ENCODE data around the gene ACSF3.

Gene ACSF3

GRCh38 chr16:89074803-89075688, 18.6 kb upstream of the ACSF3 start:
- peaks cover 14% of the 10 kb centered on the region for H3K4me1 ChIP-seq (ENCODE audit: control insufficient read depth, insufficient read depth, low read length)
- H3K4me3 ChIP-seq (ENCODE audit: low read length in 2 of 2) = no peak overlapping the region
- H3K27me3 ChIP-seq (ENCODE audit: control insufficient read depth in 1 of 2, insufficient read depth in 2 of 2, low read length in 2 of 2) = peaks cover 0 to 4% of the 10 kb centered on the region in 2 donors
- no peak overlapping the region for H3K27ac ChIP-seq (ENCODE audit: low read length)
- H3K9me3 ChIP-seq (ENCODE audit: control insufficient read depth in 2 of 2, low read length in 2 of 2) = no peaks in the 10 kb centered on the region
- H3K9ac ChIP-seq (ENCODE audit: low read length in 2 of 2) = no peak overlapping the region
- H3K36me3 ChIP-seq (ENCODE audit: control insufficient read depth in 2 of 2, insufficient read depth in 2 of 2, low read length in 2 of 2) = no peaks in the 10 kb centered on the region

DNA sequence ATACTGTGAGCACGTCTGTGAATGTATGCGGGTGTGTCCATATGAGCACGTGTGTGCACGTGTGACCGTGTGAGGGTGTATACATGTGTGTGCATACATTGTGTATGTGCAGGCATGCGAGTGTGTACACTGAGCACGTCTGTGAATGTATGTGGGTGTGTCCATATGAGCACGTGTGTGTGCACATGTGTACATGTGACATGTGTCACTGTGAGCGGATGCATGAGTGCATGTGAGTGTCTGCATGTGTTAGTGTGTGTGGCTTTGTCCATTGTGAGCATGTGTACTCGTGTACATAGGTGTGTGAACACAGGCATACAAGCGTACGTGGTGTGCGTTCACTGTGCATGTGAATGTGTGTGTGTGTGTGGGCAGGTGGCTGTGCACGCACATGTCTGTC, 17.5 kb upstream of the ACSF3 start:
- no peaks in the 10 kb centered on the region for H3K9me3 ChIP-seq (ENCODE audit: control insufficient read depth in 2 of 2, low read length in 2 of 2)
- no peak overlapping the region for H3K4me3 ChIP-seq (ENCODE audit: low read length in 2 of 2)
- H3K4me1 ChIP-seq (ENCODE audit: control insufficient read depth, insufficient read depth, low read length) = peaks cover 14% of the 10 kb centered on the region
- no peak overlapping the region for H3K9ac ChIP-seq (ENCODE audit: low read length in 2 of 2)
- no peaks in the 10 kb centered on the region for H3K36me3 ChIP-seq (ENCODE audit: control insufficient read depth in 2 of 2, insufficient read depth in 2 of 2, low read length in 2 of 2)
- H3K27ac ChIP-seq (ENCODE audit: low read length) = no peak overlapping the region
- peaks cover 0 to 4% of the 10 kb centered on the region in 2 donors for H3K27me3 ChIP-seq (ENCODE audit: control insufficient read depth in 1 of 2, insufficient read depth in 2 of 2, low read length in 2 of 2)

DNA sequence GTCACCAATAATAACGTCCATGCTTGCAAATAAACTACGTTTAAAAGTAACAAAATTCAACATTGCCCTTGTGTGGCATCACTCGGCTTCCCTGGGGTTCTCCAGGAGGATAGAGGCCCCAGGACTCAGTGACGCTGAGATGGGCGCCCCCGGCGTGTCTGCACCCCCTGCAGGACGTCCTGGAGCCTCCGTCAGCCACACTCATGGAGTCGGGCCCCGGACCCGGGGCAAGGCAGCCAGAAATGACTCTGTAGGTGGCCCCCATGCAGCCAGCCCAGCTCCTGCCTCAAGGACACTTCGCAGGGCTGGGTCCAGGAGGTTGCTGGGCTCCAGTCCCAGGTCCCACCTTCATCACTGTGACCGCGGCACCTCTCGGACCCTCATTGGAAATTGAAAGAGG, 16.6 kb upstream of the ACSF3 start:
- Histone ChIP-seq H3K36me3 (ENCODE audit: control insufficient read depth in 2 of 2, insufficient read depth in 2 of 2, low read length in 2 of 2) (no peaks in the 10 kb centered on the region), H3K27me3 (ENCODE audit: control insufficient read depth in 1 of 2, insufficient read depth in 2 of 2, low read length in 2 of 2) (peaks cover 0 to 2% of the 10 kb centered on the region in 2 donors), H3K4me3 (ENCODE audit: low read length in 2 of 2) (no peak overlapping the region), H3K4me1 (ENCODE audit: control insufficient read depth, insufficient read depth, low read length) (peaks cover 9% of the 10 kb centered on the region), H3K9me3 (ENCODE audit: control insufficient read depth in 2 of 2, low read length in 2 of 2) (no peaks in the 10 kb centered on the region), H3K9ac (ENCODE audit: low read length in 2 of 2) (no peak overlapping the region), H3K27ac (ENCODE audit: low read length) (no peak overlapping the region)

- H3K36me3 ChIP-seq (ENCODE audit: control insufficient read depth in 2 of 2, insufficient read depth in 2 of 2, low read length in 2 of 2) = no peaks in the 10 kb centered on the region
Observed at GRCh38 chr16:89078172-89078571, 15.5 kb upstream of the ACSF3 start.

DNA sequence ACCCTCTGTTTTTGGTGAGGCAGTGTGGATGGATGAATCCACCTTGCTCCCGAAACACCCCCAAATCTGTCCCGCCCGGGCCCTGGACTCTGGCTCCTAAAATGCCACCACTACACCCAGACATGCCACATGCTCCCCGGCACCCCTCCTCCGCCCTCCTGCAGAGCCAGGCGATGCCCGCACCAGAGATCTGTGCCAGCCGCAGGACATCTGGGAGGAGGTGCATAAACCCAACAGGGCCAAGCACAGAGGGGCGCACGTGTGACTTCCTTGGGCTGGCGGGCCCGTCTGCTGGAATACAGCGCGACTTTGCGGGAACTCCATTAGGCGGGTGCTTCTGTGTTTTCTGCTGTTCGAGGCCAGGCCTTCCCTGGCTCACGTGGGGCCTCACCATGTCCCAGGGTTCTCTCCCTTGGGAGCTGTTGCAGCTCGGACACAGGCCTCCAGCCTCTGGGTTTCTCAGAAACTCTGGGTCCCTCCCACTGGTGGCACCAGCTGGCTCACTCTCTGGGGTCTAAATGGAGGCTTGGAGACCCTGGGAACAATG, 14.1 kb upstream of the ACSF3 start:
- Histone ChIP-seq H3K9me3 (ENCODE audit: control insufficient read depth in 2 of 2, low read length in 2 of 2) (no peaks in the 10 kb centered on the region), H3K9ac (ENCODE audit: low read length in 2 of 2) (no peak overlapping the region), H3K36me3 (ENCODE audit: control insufficient read depth in 2 of 2, insufficient read depth in 2 of 2, low read length in 2 of 2) (no peaks in the 10 kb centered on the region), H3K27ac (ENCODE audit: low read length) (no peak overlapping the region), H3K4me1 (ENCODE audit: control insufficient read depth, insufficient read depth, low read length) (no peaks in the 10 kb centered on the region), H3K27me3 (ENCODE audit: control insufficient read depth in 1 of 2, insufficient read depth in 2 of 2, low read length in 2 of 2) (peaks cover 0 to 3% of the 10 kb centered on the region in 2 donors), H3K4me3 (ENCODE audit: low read length in 2 of 2) (no peak overlapping the region)

More at GRCh38 chr16:89078172-89078571, 15.5 kb upstream of the ACSF3 start:
- Histone ChIP-seq H3K4me3 (ENCODE audit: low read length in 2 of 2) (no peak overlapping the region), H3K27ac (ENCODE audit: low read length) (no peak overlapping the region), H3K9me3 (ENCODE audit: control insufficient read depth in 2 of 2, low read length in 2 of 2) (no peaks in the 10 kb centered on the region), H3K27me3 (ENCODE audit: control insufficient read depth in 1 of 2, insufficient read depth in 2 of 2, low read length in 2 of 2) (peaks cover 0 to 2% of the 10 kb centered on the region in 2 donors), H3K9ac (ENCODE audit: low read length in 2 of 2) (no peak overlapping the region), H3K4me1 (ENCODE audit: control insufficient read depth, insufficient read depth, low read length) (no peaks in the 10 kb centered on the region)

GRCh38 chr16:89080196-89080853, 13.3 kb upstream of the ACSF3 start:
- Histone ChIP-seq H3K4me1 (ENCODE audit: control insufficient read depth, insufficient read depth, low read length) (no peaks in the 10 kb centered on the region), H3K27ac (ENCODE audit: low read length) (no peak overlapping the region), H3K9ac (ENCODE audit: low read length in 2 of 2) (no peak overlapping the region), H3K36me3 (ENCODE audit: control insufficient read depth in 2 of 2, insufficient read depth in 2 of 2, low read length in 2 of 2) (no peaks in the 10 kb centered on the region), H3K9me3 (ENCODE audit: control insufficient read depth in 2 of 2, low read length in 2 of 2) (no peaks in the 10 kb centered on the region), H3K4me3 (ENCODE audit: low read length in 2 of 2) (no peak overlapping the region), H3K27me3 (ENCODE audit: control insufficient read depth in 1 of 2, insufficient read depth in 2 of 2, low read length in 2 of 2) (peaks cover 2 to 8% of the 10 kb centered on the region in 2 donors)

DNA sequence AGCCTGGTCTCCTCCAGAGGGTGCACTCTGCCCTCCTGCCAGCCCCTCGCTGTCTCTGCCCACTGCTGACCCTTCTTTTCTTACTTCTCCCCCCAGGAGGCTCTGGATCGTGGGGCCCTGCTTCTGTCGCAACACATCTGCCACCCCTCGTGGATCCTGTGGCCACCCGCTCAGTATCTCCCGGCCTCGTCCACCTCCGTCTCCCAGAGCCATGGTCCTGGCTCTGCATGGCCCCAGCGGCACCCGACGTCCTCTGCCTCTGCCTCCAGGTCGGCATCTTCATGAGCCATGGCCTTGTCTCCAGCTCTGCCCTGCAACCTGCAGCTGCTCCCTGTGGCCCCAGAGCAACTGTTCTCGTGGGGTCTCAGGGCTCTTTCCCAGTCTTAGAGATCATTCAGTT, 12.1 kb upstream of the ACSF3 start:
- Histone ChIP-seq H3K4me3 (ENCODE audit: low read length in 2 of 2) (no peak overlapping the region), H3K27ac (ENCODE audit: low read length) (no peak overlapping the region), H3K4me1 (ENCODE audit: control insufficient read depth, insufficient read depth, low read length) (no peaks in the 10 kb centered on the region), H3K27me3 (ENCODE audit: control insufficient read depth in 1 of 2, insufficient read depth in 2 of 2, low read length in 2 of 2) (peaks cover 2 to 14% of the 10 kb centered on the region in 2 donors), H3K36me3 (ENCODE audit: control insufficient read depth in 2 of 2, insufficient read depth in 2 of 2, low read length in 2 of 2) (no peaks in the 10 kb centered on the region), H3K9ac (ENCODE audit: low read length in 2 of 2) (no peak overlapping the region), H3K9me3 (ENCODE audit: control insufficient read depth in 2 of 2, low read length in 2 of 2) (no peaks in the 10 kb centered on the region)

DNA sequence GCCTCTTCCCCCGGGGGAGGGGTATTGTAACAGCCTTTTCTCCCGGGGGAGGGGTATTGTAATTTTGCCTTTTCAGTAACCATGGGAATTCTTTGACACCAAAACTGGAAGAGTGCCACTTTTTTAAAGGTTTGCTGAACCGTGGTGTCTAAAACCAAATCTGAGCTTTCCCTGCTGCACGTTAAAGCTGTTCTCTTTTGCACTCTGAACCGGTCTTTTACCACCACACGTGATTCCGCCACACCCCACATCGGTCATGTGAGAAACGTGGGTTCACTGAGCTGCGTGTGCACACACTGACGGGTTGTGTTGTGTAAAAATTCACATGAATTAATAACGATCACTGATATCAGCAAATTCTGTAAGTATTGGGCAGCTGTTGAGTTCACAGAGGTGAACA, 9.2 kb upstream of the ACSF3 start:
- H3K36me3 ChIP-seq (ENCODE audit: control insufficient read depth in 2 of 2, insufficient read depth in 2 of 2, low read length in 2 of 2) = no peaks in the 10 kb centered on the region
- no peaks in the 10 kb centered on the region for H3K9me3 ChIP-seq (ENCODE audit: control insufficient read depth in 2 of 2, low read length in 2 of 2)
- H3K4me3 ChIP-seq (ENCODE audit: low read length in 2 of 2) = no peak overlapping the region
- peaks cover 18 to 29% of the 10 kb centered on the region in 2 donors for H3K27me3 ChIP-seq (ENCODE audit: control insufficient read depth in 1 of 2, insufficient read depth in 2 of 2, low read length in 2 of 2)
- no peak overlapping the region for H3K27ac ChIP-seq (ENCODE audit: low read length)
- H3K4me1 ChIP-seq (ENCODE audit: control insufficient read depth, insufficient read depth, low read length) = no peaks in the 10 kb centered on the region
- H3K9ac ChIP-seq (ENCODE audit: low read length in 2 of 2) = no peak overlapping the region

DNA sequence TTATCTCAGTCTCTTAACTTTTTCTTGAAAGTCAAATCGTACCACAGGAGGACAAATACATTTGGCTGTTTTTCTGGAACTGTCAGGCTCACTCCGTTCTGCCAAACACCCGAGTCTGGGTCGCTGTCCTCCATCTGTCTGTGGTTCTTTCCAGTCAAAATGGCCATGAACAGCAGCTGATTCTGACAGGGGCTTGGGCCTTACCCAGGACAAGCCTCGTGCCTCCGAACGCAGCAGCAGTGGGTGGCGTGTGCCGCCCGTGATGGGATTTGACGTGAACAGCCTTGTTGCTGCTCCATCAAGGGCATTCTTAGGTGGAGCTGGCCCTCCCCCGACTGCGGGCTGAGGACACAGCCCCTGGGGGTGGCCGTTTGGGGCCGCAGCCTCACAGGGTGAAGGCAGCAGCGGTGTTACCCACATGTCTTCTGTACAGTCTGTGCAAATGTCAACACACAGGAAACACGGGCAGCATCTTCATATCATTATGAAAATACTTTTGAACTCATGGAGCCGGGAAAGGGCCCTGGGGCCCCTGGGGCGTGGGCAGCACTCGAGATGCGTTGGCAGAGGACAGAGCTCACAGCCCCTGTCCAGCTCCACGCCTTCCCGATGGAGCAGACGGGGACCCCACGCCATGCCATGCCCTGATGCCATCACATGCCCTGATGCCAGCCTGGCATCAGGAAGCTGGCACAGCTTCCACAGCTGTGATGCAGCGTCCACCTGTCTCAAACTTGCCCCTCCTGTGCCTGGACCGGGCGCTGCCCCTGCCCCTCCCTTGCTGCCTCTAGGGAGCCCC, 8.6 kb upstream of the ACSF3 start:
- no peak overlapping the region for H3K9ac ChIP-seq (ENCODE audit: low read length in 2 of 2)
- H3K27ac ChIP-seq (ENCODE audit: low read length) = no peak overlapping the region
- H3K36me3 ChIP-seq (ENCODE audit: control insufficient read depth in 2 of 2, insufficient read depth in 2 of 2, low read length in 2 of 2) = no peaks in the 10 kb centered on the region
- no peaks in the 10 kb centered on the region for H3K4me1 ChIP-seq (ENCODE audit: control insufficient read depth, insufficient read depth, low read length)
- peaks cover 24 to 32% of the 10 kb centered on the region in 2 donors for H3K27me3 ChIP-seq (ENCODE audit: control insufficient read depth in 1 of 2, insufficient read depth in 2 of 2, low read length in 2 of 2)
- no peaks in the 10 kb centered on the region for H3K9me3 ChIP-seq (ENCODE audit: control insufficient read depth in 2 of 2, low read length in 2 of 2)
- H3K4me3 ChIP-seq (ENCODE audit: low read length in 2 of 2) = no peak overlapping the region

DNA sequence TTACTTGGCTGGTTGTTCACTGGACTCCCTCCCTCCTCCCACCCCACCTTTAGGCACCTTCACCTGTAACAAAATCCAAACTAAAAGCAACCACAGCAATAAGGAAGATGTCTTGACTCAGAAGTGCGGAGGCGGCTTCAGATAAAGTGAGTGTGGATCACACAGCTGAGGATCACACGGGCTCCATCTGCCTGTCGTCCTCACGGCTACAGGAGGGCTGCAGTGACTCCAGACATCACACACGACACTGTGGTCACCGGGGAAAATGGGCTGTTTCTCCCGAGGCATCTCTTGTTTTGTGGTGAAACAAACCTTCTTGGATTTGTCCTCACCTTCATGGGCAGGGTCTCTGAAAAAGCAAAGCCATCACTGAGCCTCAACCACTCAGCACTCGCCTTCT, 7.9 kb upstream of the ACSF3 start:
- Histone ChIP-seq H3K4me3 (ENCODE audit: low read length in 2 of 2) (no peak overlapping the region), H3K4me1 (ENCODE audit: control insufficient read depth, insufficient read depth, low read length) (no peaks in the 10 kb centered on the region), H3K27me3 (ENCODE audit: control insufficient read depth in 1 of 2, insufficient read depth in 2 of 2, low read length in 2 of 2) (peaks cover 28 to 38% of the 10 kb centered on the region in 2 donors), H3K9ac (ENCODE audit: low read length in 2 of 2) (no peak overlapping the region), H3K27ac (ENCODE audit: low read length) (no peak overlapping the region), H3K36me3 (ENCODE audit: control insufficient read depth in 2 of 2, insufficient read depth in 2 of 2, low read length in 2 of 2) (no peaks in the 10 kb centered on the region), H3K9me3 (ENCODE audit: control insufficient read depth in 2 of 2, low read length in 2 of 2) (no peaks in the 10 kb centered on the region)

Data from stomach smooth muscle (tissue), 2 donors.